GM18951 (cell line): Measurements from ENCODE around the gene ATG13.

ENCODE experiments used
- POLR2A ChIP-seq: IDR thresholded peaks from 4 replicates; pipeline ENCODE4 v1.6.1; 2011; ENCODE audit warnings: mild to moderate bottlenecking; ENCODE audit not compliant: insufficient read length, insufficient read depth; ENCODE audit errors: extremely low read depth
- in situ Hi-C: fragments of 300-500 bp; cut with MboI; formaldehyde crosslinking; loops from one replicate; pipeline ENCODE4 v1.12.0; 2022; ENCODE audit warnings: low sequenced_read_pairs, mixed read lengths, inconsistent platforms; ENCODE audit not compliant: unreplicated experiment

Gene ATG13

GRCh38 chr11:46642627-46643335 lies 25.4 kb downstream of the ATG13 start:
- in situ Hi-C loops = no loop called here
- no peak for TF ChIP-seq POLR2A

GRCh38 chr11:46643531-46643930 lies 26.2 kb downstream of the ATG13 start:
- in situ Hi-C loops = no loop called here
- TF ChIP-seq POLR2A = no peak

DNA sequence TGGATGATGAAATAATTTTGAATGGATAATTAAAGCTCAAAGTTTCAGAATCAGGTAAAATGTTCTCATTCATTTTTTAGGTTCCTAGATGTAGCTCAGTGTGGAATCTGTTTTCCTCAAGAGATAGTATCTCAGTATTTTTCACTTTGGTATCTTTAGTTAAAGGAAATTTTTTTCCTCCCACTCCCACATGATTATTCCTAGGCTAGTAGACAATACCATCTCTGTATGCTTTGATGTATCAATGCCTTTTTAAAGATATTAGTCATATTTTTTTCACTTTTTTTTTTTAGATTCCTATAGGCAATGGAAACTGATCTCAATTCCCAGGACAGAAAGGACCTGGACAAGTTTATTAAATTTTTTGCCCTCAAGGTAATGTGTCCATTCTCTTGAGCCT lies 26.6 kb downstream of the ATG13 start:
- in situ Hi-C loops = no loop called here
- TF ChIP-seq POLR2A = no peak

DNA sequence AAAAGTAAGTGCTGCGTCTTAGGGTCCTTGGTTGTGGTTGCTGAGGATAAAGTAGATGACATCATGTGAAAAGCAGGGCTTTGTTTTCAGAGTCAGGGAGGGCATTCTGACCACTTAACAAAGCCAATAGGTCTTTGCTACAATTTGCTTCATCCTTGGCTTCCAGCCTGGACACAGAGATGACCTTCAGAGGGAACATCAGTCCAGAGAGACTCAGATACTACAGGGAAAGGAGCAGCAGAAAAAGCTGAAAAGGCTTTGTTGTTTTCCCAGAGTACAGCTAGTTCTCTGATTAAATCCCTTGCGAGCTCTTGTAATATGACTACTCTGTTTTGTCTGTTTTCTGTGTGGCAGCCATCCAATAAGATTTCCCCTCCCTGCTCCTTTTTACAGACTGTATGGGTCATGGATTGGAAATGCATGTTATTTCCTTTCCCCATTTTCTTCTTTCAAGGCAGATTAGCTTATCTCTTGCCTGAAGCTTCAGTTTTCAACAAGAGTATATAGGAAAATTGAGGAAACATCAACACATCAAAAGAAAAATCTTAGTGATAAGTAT lies 31.9 kb downstream of the ATG13 start:
- no peak for TF ChIP-seq POLR2A
- in situ Hi-C loops = no loop called here

- in situ Hi-C loops = no loop called here
- no peak for TF ChIP-seq POLR2A
Observed at GRCh38 chr11:46655631-46656030, 38.3 kb downstream of the ATG13 start.

GRCh38 chr11:46657186-46657585 lies 39.8 kb downstream of the ATG13 start:
- in situ Hi-C loops = no loop called here
- TF ChIP-seq POLR2A = no peak

- in situ Hi-C loops = no loop called here
- TF ChIP-seq POLR2A = no peak
Observed at GRCh38 chr11:46658259-46658658, 40.9 kb downstream of the ATG13 start.

- in situ Hi-C loops = no loop called here
- no peak for TF ChIP-seq POLR2A
Observed at GRCh38 chr11:46659908-46660307, 42.6 kb downstream of the ATG13 start.

DNA sequence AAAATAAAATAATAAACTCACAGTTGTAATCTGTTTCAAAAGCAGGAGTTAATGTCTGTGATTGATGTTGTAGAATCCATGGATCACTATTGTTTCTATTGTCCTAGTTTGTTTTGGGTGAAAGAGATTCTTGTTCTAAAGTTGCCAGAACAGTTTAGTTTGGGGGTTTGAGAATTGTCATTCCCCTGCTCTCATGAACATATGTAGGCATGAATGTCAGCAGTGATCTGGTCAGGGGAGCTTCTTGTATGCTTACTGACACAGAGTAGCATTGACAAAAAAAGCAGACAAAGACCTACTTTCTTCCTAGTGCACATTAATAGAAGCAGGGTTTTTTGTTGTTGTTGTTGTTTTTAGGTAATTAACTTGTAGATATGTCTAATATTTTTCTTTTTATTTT lies 44.5 kb downstream of the ATG13 start:
- in situ Hi-C loops = no loop called here
- no peak for TF ChIP-seq POLR2A

- in situ Hi-C loops = no loop called here
- no peak for TF ChIP-seq POLR2A
Observed at GRCh38 chr11:46662366-46662765, 45.0 kb downstream of the ATG13 start.

- TF ChIP-seq POLR2A = no peak
- in situ Hi-C loops = no loop called here
Observed at GRCh38 chr11:46663277-46663940, 46.1 kb downstream of the ATG13 start.

- TF ChIP-seq POLR2A = no peak
- in situ Hi-C loops = no loop called here
Observed at GRCh38 chr11:46664612-46665011, 47.3 kb downstream of the ATG13 start.

GRCh38 chr11:46665356-46665755 lies 48.0 kb downstream of the ATG13 start:
- in situ Hi-C loops = no loop called here
- TF ChIP-seq POLR2A = no peak

DNA sequence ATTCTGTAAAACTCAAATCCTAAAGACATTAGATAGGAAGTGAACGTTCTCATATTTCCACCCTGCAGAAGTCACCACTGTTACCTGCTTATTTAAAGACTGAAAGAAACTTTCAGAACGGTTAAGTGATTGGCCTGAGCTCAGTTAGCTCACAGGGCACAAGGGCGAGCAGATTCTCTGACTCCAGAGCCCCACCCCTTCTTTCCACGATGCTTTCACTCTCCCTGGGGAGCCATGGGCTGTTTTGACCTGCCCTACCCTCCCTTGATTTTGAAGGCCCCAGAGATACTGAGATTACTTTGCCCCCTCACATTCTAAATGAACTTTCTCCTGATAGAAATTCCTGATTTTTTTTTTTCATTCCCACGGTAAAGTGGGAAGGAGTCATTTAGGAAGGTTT lies 49.2 kb downstream of the ATG13 start:
- TF ChIP-seq POLR2A = no peak
- in situ Hi-C loops = no loop called here
